Progenitor cell of endocrine pancreas (in vitro differentiated cells): ENCODE measurements around the gene SLC12A9. TPM values are rescaled to one million over a fixed set of nuclear protein-coding genes. Genes with fewer than 3 reads are reported as not detected.
"Not testable (repeated sequence)": the region's sequence is repeated elsewhere in the genome, so short reads cannot be mapped to it uniquely, and the experiment has no call there.

Experiments
- DNase-seq: peaks from one replicate; pipeline ENCODE4 v3.0.0; 2021; ENCODE audit warnings: low spot score; ENCODE audit not compliant: unreplicated experiment
- H3K27ac Mint-ChIP-seq: 2 replicates; pipeline ENCODE4 v1.8.0; 2021; ENCODE audit warnings: mild to moderate bottlenecking, moderate library complexity, mixed read lengths
- H3K27me3 Mint-ChIP-seq: 2 replicates; pipeline ENCODE4 v1.8.0; 2021; ENCODE audit warnings: mixed read lengths
- H3K36me3 Mint-ChIP-seq: 2 replicates; pipeline ENCODE4 v1.8.0; 2022; ENCODE audit warnings: mixed read lengths; ENCODE audit not compliant: insufficient read depth
- H3K4me1 Mint-ChIP-seq: 2 replicates; pipeline ENCODE4 v1.8.0; 2021; ENCODE audit warnings: low read depth, mixed read lengths
- H3K4me3 Mint-ChIP-seq: 2 replicates; pipeline ENCODE4 v1.8.0; 2021; ENCODE audit warnings: low read depth, mild to moderate bottlenecking, moderate library complexity, mixed read lengths
- H3K9me3 Mint-ChIP-seq: 2 replicates; pipeline ENCODE4 v1.8.0; 2021; ENCODE audit warnings: low read depth, mixed read lengths
- CTCF ChIP-seq: fragments of 200-600 bp; sonication (generic); IDR thresholded peaks from one replicate; pipeline ENCODE4 v1.5.0; 2021; ENCODE audit warnings: antibody characterized with exemption, mild to moderate bottlenecking; ENCODE audit not compliant: unreplicated experiment
- total RNA-seq: library from RNA; stranded (reverse); gene quantifications from 2 replicates; pipeline ENCODE4 v1.2.1, GENCODE V29; 2021

Gene SLC12A9
- total RNA-seq, 1 donor from 2014 or later, result 62.6 TPM

- H3K27me3 Mint-ChIP-seq, result no peaks in the 10 kb centered on the region
- DNase-seq, result no peak
- H3K4me1 Mint-ChIP-seq, result peaks cover 5% of the 10 kb centered on the region
- H3K27ac Mint-ChIP-seq, result no peak overlapping the region
- TF ChIP-seq CTCF, result no peak
- no peaks in the 10 kb centered on the region for H3K9me3 Mint-ChIP-seq
- peaks cover 2% of the 10 kb centered on the region for H3K36me3 Mint-ChIP-seq
- no peak overlapping the region for H3K4me3 Mint-ChIP-seq
These were observed 1.8 kb downstream of the SLC12A9 start for GRCh38 chr7:100854146-100854895.

- not testable (repeated sequence) for DNase-seq, H3K27ac Mint-ChIP-seq, H3K27me3 Mint-ChIP-seq, H3K9me3 Mint-ChIP-seq, H3K4me3 Mint-ChIP-seq, H3K36me3 Mint-ChIP-seq, H3K4me1 Mint-ChIP-seq
These were observed 2.4 kb downstream of the SLC12A9 start for GRCh38 chr7:100854899-100855298.

GRCh38 chr7:100855515-100855914 is 3.0 kb downstream of the SLC12A9 start:
- Mint-ChIP-seq H3K27me3 (no peaks in the 10 kb centered on the region), H3K4me3 (no peak overlapping the region), H3K27ac (no peak overlapping the region), H3K9me3 (no peaks in the 10 kb centered on the region), H3K4me1 (peaks cover 5% of the 10 kb centered on the region), H3K36me3 (peaks cover 6% of the 10 kb centered on the region)
- no peak for DNase-seq
- TF ChIP-seq CTCF, result no peak

GRCh38 chr7:100856871-100857282 is 4.4 kb downstream of the SLC12A9 start:
- no peak for DNase-seq

GRCh38 chr7:100859856-100860255 is 7.3 kb downstream of the SLC12A9 start:
- TF ChIP-seq CTCF, result no peak
- Mint-ChIP-seq H3K27ac (no peak overlapping the region), H3K4me1 (no peaks in the 10 kb centered on the region), H3K36me3 (peaks cover 16% of the 10 kb centered on the region), H3K27me3 (no peaks in the 10 kb centered on the region), H3K4me3 (no peak overlapping the region), H3K9me3 (no peaks in the 10 kb centered on the region)
- no peak for DNase-seq

More at GRCh38 chr7:100856871-100857282, 4.4 kb downstream of the SLC12A9 start:
- H3K4me1 Mint-ChIP-seq, result peaks cover 4% of the 10 kb centered on the region
- H3K9me3 Mint-ChIP-seq, result no peaks in the 10 kb centered on the region
- TF ChIP-seq CTCF, result no peak
- peaks cover 11% of the 10 kb centered on the region for H3K36me3 Mint-ChIP-seq
- no peak overlapping the region for H3K27ac Mint-ChIP-seq
- H3K27me3 Mint-ChIP-seq, result no peaks in the 10 kb centered on the region
- no peak overlapping the region for H3K4me3 Mint-ChIP-seq
